ENCODE data around the gene EMC10.
A peak's percentile ranks its signal among the peaks of the same experiment; 100 is the strongest.
"Not testable (repeated sequence)": the region's sequence is repeated elsewhere in the genome, so short reads cannot be mapped to it uniquely, and the experiment has no call there.

The EMC10 gene

DNA sequence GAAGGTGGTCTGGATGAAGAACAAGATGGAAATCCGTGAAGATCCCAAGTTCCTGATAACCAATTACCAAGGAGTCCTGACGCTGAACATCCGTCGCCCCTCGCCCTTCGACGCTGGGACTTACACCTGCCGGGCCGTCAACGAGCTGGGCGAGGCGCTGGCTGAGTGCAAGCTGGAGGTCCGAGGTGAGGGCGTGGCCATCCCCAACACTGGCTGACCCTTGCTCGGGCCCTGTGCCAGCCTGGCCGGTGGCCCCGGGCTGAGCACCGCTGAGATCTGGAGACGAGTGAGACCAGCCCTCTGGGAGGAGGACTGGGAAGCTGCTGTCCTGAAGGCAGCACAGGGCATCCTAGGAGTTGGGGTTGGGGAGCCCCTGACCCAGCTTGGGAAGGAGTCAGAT, 12.0 kb upstream of the EMC10 start:
- Histone ChIP-seq H3K4me3 (ENCODE audit: low read depth, low read length) (no peak overlapping the region), H3K36me3 (no peaks in the 10 kb centered on the region), H3K27me3 (no peaks in the 10 kb centered on the region), H3K9me3 (no peaks in the 10 kb centered on the region), H3K4me1 (no peaks in the 10 kb centered on the region)
- DNase-seq, result no peak
- TF ChIP-seq, protein P1, sequence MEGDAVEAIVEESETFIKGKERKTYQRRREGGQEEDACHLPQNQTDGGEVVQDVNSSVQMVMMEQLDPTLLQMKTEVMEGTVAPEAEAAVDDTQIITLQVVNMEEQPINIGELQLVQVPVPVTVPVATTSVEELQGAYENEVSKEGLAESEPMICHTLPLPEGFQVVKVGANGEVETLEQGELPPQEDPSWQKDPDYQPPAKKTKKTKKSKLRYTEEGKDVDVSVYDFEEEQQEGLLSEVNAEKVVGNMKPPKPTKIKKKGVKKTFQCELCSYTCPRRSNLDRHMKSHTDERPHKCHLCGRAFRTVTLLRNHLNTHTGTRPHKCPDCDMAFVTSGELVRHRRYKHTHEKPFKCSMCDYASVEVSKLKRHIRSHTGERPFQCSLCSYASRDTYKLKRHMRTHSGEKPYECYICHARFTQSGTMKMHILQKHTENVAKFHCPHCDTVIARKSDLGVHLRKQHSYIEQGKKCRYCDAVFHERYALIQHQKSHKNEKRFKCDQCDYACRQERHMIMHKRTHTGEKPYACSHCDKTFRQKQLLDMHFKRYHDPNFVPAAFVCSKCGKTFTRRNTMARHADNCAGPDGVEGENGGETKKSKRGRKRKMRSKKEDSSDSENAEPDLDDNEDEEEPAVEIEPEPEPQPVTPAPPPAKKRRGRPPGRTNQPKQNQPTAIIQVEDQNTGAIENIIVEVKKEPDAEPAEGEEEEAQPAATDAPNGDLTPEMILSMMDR (IDR thresholded peaks at IDR 0.05; ENCODE audit: low read depth, low read length), result no peak

GRCh38 chr19:50465000-50465399, 11.3 kb upstream of the EMC10 start:
- Histone ChIP-seq H3K9me3 (no peaks in the 10 kb centered on the region), H3K27me3 (no peaks in the 10 kb centered on the region), H3K4me3 (ENCODE audit: low read depth, low read length) (no peak overlapping the region), H3K4me1 (no peaks in the 10 kb centered on the region), H3K36me3 (no peaks in the 10 kb centered on the region)
- DNase-seq, result no peak
- TF ChIP-seq, protein P1 (IDR thresholded peaks at IDR 0.05; ENCODE audit: low read depth, low read length), result no peak

DNA sequence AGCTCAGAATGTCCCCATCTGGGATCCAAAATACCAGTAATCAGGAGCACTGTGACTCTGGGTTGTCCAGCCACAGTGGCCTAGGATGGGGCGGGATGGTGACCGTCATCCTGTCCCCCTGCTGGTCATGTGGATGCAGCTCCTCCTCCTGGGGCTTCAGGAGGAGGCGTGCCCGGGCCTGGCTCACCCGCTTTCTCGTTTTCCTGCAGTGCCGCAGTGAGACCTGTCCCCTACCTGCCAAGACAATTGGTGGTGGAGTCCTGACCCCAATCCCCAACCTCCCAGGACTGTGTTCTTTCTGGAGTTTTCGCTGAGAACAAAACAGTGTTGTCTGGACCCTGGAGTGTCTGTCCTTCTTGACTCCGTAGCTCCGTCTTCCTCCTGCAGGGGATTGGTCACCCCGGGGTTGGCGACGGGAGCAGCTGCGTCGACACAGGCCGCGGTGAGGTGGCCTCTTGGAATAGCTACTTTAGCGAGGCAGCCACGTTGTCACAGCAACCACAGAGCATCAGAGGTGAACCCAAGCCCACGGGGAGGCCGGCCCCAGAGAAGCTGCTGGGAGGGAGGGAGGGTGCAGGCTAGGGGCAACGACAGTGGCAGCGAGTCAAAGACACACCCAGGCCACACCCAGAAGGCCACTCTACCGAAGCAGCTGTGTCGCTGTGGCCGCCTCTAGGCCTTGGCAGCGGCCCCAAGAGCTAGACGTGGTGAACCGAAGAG, 10.2 kb upstream of the EMC10 start:
- TF ChIP-seq, protein P1 (IDR thresholded peaks at IDR 0.05; ENCODE audit: low read depth, low read length), result peak; percentile 58
- H3K4me1 ChIP-seq, result no peaks in the 10 kb centered on the region
- no peaks in the 10 kb centered on the region for H3K27me3 ChIP-seq
- H3K9me3 ChIP-seq, result no peaks in the 10 kb centered on the region
- no peaks in the 10 kb centered on the region for H3K36me3 ChIP-seq
- no peak overlapping the region for H3K4me3 ChIP-seq (ENCODE audit: low read depth, low read length)
- DNase-seq, result peak; percentile 52

- DNase-seq, result no peak
- no peaks in the 10 kb centered on the region for H3K9me3 ChIP-seq
- TF ChIP-seq, protein P1 (IDR thresholded peaks at IDR 0.05; ENCODE audit: low read depth, low read length), result no peak
- H3K36me3 ChIP-seq, result no peaks in the 10 kb centered on the region
- no peaks in the 10 kb centered on the region for H3K27me3 ChIP-seq
- H3K4me1 ChIP-seq, result no peaks in the 10 kb centered on the region
- no peak overlapping the region for H3K4me3 ChIP-seq (ENCODE audit: low read depth, low read length)
Measured at GRCh38 chr19:50466706-50467039, 9.6 kb upstream of the EMC10 start.

DNA sequence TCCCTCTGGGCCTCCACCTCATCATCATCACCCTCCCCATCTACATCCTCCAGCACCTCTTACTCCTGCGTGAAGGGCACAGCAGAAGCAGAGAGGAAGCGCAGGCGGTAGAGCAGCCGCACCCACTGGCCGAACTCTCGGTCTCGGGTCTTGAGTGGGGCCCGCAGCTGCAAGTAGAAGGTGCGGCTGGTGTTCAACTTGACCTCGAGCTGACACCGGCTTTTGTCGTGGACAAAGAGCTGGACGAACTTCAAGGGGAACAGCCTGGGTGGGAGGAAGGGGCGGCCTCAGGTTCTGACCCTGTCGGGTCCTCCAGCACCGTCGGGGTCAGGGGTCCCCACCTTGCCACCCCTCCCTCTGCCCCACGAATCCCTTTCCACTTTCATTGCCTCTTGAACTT, 8.7 kb upstream of the EMC10 start:
- H3K27me3 ChIP-seq, result no peaks in the 10 kb centered on the region
- no peak for DNase-seq
- no peaks in the 10 kb centered on the region for H3K4me1 ChIP-seq
- no peaks in the 10 kb centered on the region for H3K36me3 ChIP-seq
- no peak overlapping the region for H3K4me3 ChIP-seq (ENCODE audit: low read depth, low read length)
- TF ChIP-seq, protein P1 (IDR thresholded peaks at IDR 0.05; ENCODE audit: low read depth, low read length), result no peak
- H3K9me3 ChIP-seq, result no peaks in the 10 kb centered on the region

GRCh38 chr19:50468818-50469217, 7.5 kb upstream of the EMC10 start:
- DNase-seq, result no peak
- Histone ChIP-seq H3K4me3 (ENCODE audit: low read depth, low read length) (no peak overlapping the region), H3K36me3 (no peaks in the 10 kb centered on the region), H3K27me3 (no peaks in the 10 kb centered on the region), H3K4me1 (no peaks in the 10 kb centered on the region), H3K9me3 (no peaks in the 10 kb centered on the region)
- TF ChIP-seq, protein P1 (IDR thresholded peaks at IDR 0.05; ENCODE audit: low read depth, low read length), result no peak

DNA sequence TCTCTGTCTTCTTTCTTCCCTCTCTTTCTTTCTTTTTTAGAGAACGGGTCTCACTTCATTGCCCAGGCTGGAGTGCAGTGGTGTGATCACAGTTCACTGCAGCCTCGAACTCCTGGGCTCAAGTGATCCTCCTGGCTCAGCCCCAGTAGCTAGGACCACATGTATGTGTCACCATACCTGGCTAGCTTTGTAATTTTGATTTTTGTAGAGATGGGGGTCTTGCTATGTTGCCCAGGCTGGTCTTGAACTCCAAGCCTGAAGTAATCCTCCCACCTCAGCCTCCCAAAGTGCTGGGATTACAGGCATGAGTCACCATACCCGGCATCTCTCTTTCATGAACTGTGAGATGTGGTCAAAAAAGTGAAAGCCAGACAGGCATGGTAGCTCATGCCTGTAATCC, 3.0 kb upstream of the EMC10 start:
- DNase-seq; H3K4me1 ChIP-seq; H3K36me3 ChIP-seq; H3K4me3 ChIP-seq (ENCODE audit: low read depth, low read length); H3K9me3 ChIP-seq; H3K27me3 ChIP-seq: not testable (repeated sequence)

All from BE2C (cell line).